ENCODE data around the gene LGI1.

LGI1 gene

DNA sequence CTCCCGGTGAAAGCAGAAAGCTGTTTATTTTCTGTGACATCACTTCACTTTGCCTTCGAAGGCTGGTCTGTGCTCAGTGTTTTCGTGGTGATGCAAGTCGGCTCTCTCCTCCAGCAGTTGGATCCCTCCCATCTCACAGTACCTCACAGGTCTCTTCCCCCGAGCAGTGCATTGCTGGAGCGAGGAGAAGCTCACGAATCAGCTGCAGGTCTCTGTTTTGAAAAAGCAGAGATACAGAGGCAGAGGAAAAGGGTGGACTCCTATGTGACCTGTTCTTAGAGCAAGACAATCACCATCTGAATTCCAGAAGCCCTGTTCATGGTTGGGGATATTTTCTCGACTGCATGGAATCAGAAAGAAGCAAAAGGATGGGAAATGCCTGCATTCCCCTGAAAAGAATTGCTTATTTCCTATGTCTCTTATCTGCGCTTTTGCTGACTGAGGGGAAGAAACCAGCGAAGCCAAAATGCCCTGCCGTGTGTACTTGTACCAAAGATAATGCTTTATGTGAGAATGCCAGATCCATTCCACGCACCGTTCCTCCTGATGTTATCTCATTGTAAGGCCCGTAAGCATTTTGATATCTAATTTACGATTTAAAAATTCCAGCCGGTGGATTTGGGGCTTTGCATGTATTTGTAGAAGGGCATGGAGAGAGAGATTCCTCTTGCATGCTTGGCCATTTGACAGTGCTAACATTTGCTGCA is at the start of gene LGI1:
Gene LGI1 (plus strand): TSS at position 136 of the 707 bp plus-strand sequence. CDS start 209 bp downstream, at position 345.
- DNase-seq, result no peak

DNA sequence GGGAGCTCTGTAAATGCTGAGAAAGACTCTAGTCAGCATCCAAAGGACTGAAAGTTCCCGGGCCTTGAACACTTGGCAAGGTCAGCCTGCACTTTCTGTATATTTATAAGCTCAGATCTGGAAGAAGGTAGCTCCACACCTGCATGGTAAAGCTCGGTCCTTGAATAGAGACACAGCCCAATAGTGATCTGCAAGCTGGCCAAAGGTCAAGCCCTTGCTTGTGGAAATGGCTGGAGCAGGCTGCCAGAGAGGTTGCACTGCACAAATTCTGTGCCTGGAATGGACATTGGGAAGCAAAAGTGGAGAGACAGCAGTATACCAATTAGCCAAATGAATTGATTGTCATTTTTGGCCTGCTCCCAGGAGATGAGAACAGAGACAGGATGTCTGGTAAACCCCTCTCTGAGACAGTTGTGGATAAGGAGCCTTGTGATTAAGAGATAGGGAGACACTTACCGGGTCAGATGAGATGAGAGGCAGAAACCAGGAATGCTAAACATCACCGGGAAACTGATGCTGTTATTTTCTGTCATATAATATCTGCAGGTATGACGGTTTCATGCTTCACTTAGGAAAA is 47.3 kb upstream of the LGI1 start:
- DNase-seq, result no peak

DNA sequence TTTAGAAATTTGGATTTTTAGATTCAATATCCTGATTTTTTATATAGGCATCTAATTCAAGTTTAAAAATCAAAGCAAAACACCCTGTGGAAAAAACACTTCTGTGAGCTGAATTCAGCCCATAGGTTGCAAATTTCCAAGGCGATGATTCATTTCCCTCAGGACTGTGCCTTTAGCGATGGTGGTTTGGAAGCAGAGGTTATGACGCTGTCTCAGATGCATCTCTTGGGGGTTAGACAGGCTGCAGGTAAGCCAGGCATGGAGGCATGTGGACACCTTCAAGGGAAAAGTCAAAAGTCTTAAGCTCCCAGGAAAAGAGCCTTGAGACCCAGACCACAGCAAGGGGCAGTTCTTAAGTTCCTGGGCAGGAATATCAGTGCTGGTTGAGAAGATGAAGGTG is 45.8 kb upstream of the LGI1 start:
- DNase-seq, result no peak

DNA sequence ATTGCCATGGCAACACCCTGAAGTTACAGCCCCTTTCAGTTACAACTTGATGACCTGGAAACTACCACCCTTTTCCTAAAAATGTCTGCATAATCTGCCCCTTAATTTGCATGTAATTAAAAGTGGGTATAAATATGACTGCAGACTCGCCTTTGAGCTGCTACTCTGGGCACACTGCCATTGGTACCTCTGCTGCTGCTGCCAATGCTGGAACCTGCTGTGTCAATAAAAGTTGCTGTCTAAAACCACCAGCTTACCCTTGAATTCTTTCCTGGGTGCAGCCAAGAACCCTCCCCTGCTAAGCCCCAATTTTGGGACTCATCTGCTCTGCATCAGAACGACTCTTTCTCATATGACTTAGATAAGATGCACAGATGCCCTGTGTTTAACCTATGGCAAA is 45.1 kb upstream of the LGI1 start:
- no peak for DNase-seq

DNA sequence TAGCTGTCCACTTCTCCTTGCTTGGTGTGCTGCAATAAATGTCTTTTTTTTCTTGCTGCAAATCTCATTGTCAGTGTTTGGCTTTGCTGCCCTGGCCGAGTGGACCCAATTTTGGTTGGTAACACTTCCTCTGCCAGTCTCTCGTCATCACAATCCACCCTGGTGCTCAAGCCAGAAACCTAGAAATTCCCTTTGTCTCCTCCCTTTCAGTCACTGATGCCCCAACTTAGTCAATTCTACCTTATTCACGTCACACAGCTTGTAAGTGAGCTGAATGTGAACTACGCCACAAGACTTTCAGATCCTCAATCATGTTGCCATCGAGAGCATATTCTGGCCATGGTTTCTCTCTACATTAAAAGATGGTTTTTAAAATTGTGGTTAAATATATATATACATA is 42.4 kb upstream of the LGI1 start:
- no peak for DNase-seq

DNA sequence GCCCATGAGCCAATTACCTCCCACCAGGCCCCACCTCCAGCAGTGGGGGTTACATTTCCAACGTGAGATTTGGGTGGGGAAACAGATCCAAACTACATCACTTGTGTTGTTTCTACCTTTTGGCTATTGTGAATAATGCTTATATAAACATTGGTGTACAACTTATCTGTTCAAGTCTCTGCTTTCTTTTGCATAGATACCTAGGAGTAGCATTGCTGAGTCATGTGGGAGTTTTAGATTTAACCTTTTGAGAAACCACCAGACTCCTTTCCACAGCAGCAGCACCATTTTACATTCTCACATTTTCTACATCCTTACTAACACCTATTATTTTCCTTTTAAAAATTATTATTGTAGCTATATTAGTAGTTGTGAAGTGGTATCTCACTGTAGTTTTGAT is 41.0 kb upstream of the LGI1 start:
- no peak for DNase-seq

- no peak for DNase-seq
These were observed 38.6 kb upstream of the LGI1 start for GRCh38 chr10:93718937-93719725.

GRCh38 chr10:93719901-93720300 is 37.8 kb upstream of the LGI1 start:
- DNase-seq, result no peak

- no peak for DNase-seq
These were observed 35.2 kb upstream of the LGI1 start for GRCh38 chr10:93722550-93722949.

GRCh38 chr10:93723153-93723552 is 34.6 kb upstream of the LGI1 start:
- no peak for DNase-seq

DNA sequence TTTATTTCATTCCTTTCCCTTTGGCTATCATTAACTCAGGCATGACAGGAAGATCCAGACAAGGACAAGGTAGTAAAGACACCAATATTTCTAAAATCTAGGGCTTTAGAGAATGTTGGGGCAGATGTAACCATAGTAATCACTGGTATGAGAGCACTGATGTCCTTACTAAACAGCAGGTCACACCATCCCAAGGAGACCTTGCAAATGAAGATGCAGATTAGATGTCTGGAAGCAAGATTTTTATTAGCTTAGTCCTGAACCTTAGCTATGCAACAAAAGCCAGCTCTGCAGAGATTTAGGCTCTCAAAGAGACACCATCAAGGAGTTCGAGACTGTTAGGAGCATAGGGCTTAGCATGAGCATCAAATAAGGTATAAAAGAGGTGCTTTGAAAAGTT is 31.7 kb upstream of the LGI1 start:
- no peak for DNase-seq

- DNase-seq, result no peak
These were observed 16.4 kb upstream of the LGI1 start for GRCh38 chr10:93741367-93741766.

DNA sequence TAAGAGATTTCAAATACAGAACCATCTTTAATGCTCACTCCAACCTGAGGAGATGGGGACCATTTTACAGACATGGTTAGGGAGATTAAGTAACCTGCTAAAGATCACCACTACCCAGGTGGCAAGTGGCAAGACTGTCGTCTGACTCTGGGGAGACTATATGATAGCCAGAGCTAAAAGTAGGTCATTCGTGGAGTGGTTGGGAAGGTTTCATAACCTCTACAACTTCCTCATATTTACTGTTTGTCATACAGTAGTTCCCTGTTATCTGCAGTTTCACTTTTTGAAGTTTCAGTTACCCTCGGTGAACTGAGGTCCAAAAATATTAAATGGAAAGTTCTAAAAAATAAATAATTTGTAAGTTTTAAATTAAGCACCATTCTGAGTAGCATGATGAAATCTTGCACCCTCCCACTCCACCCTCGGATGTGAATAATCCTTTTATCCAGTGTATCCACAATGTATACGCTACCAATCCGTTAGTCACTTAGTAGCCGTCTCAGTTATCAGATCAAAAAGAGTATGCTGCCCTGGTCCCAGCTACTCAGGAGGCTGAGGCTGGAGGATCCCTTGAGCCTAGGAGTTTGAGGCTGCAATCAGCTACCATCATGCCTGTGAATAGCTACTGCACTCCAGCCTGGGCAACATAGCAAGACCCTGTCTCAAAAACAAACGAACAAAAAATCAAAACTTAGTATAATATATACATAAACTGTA is 14.9 kb upstream of the LGI1 start:
- no peak for DNase-seq

- no peak for DNase-seq
These were observed 12.2 kb upstream of the LGI1 start for GRCh38 chr10:93745408-93746065.

- DNase-seq, result no peak
These were observed 10.9 kb upstream of the LGI1 start for GRCh38 chr10:93746844-93747284.

DNA sequence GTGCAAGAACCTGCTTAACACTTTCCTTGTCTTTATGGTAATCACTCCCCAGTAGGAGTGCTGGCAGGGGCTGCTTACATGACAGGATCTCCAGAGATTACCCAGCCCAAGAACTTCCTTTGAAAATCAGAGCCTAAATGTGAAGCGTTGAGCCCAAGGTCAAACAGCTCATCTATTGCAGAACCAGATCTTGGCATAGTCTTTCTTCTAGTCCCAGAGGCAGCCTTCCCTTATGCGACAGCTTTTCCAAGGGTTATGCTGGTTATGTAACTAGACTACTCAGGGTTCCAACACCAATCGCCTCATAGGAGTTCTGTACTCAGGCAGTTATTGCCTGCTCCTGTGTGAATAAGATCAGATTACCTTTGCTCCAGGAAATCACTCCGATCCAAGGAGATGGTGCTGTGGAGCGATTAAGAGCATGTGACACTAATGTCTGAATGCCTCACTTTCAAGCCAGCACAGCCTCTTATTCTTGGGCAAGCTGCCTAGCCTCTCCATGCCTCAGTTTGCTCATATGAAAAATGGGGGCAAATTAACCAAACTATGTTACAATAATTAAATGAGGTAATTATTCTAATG is 8.4 kb upstream of the LGI1 start:
- no peak for DNase-seq

GRCh38 chr10:93751124-93751523 is 6.6 kb upstream of the LGI1 start:
- no peak for DNase-seq

GRCh38 chr10:93751832-93752231 is 5.9 kb upstream of the LGI1 start:
- no peak for DNase-seq

DNA sequence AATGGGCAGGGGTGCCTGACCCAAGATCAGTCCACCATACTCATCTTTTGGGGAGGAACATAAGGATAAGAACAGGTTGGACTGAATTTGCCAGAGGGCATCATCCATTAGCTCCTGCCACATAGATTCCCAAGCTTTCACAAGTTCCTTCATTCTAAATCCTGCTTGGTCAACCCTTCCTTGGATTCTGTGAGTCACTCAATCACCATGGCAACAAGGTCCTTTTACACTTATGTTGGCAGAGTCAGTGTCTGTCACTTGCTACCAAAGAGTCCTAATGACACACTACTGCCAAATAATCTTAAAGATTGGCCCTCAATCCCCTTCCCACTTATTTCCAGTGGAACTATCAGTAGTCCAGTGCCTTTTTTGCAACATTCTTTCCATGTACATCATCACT is 5.0 kb upstream of the LGI1 start:
- DNase-seq, result no peak

GRCh38 chr10:93753621-93754250 is 4.0 kb upstream of the LGI1 start:
- no peak for DNase-seq

GRCh38 chr10:93754761-93755160 is 3.0 kb upstream of the LGI1 start:
- DNase-seq, result no peak
